T follicular helper cell (primary cell): ENCODE results near the gene KRT39.
"Not testable (repeated sequence)": the region's sequence is repeated elsewhere in the genome, so short reads cannot be mapped to it uniquely, and the experiment has no call there.

Experiments
- DNase-seq: peaks from one replicate; pipeline ENCODE4 v3.0.0-alpha.2; 2020; ENCODE audit warnings: low read depth
- total RNA-seq, 2 experiments: gene quantifications; one replicate each; lab custom pipeline; 2026; lab: John Stamatoyannopoulos, UW

The KRT39 gene
- total RNA-seq = 0 reads per million in 2 experiments

DNA sequence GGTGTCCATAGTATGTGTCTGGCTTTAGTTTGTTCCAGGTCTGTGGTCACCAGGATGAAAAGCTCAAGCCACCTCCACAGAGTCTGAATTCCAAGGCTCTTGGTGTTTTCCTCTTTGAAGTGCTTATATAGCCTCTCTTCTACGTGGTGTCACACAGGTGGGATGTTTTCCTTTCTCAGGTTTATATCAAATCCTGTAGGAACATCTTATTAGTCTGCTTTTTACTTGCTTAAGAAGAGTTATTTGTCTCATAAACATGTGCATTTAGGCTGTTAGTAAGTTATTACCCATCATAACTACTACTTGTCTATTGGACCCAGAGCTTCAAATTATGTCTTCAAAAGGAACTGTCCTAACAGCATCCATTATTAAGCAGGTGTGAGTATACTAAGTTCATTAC lies at the start of gene KRT39:
Gene KRT39, minus strand, starts transcription at position 101 of the 400 bp plus-strand sequence. Its CDS starts 92 bp downstream, at position 9.
- DNase-seq = no peak

DNA sequence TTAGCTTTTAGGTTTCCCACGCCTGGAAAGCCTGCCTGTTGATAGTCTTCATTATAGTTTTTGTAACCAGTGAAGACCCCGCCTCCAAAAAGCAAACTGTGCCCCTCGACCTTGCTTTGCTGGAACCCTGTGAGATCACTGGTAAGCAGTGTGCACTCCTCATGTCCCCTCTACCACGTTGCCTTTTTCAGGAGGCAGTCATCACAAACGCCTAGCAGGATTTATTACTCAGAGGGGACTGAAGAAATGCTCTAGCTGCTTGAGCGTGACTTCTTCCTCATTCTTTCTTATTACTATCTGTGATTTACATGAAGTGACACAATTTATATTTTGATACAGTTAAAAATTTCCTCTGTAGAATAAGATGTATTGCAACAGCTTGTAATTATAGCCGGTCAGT lies 48.7 kb upstream of the KRT39 start:
- DNase-seq = no peak

- no peak for DNase-seq
Observed at GRCh38 chr17:41013606-41014005, 46.9 kb upstream of the KRT39 start.

GRCh38 chr17:41013181-41013580 lies 46.4 kb upstream of the KRT39 start:
- DNase-seq = no peak

DNA sequence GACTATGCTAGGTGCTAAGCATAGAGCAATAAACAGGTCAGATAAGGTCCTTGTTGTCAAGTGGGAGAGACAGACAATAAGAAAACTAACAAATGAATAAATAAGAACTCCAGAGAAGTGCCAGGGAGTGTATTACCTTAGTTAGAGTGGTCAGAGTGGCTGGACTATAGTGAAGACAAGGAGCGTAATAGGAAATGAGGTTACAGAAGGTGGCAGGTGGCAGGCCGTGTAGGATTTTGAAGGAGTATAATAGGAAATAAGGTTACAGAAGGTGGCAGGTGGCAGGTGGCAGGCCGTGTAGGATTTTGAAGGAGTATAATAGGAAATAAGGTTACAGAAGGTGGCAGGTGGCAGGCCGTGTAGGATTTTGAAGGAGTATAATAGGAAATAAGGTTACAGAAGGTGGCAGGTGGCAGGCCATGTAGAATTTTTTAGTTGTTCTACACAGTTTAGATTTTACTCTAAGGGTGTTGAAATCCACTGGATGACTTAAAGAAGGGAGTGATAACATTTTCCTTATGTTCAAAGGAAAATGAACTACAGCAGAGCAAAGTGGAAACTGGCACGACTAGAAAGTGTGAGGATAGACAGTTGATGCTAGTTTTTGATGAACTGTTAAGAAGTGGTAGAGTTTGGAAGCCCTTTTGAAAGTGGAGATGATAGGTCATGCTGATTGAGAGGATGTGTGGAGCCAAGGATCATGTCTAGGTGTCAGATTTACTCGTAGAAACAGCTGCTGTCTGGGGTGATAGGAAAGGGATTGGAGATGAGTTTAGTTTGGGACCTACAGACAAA lies 45.8 kb upstream of the KRT39 start:
- DNase-seq = no peak

GRCh38 chr17:41010441-41010840 lies 43.7 kb upstream of the KRT39 start:
- DNase-seq = no peak

- no peak for DNase-seq
Observed at GRCh38 chr17:41009936-41010335, 43.2 kb upstream of the KRT39 start.

- DNase-seq = no peak
Observed at GRCh38 chr17:41009301-41009760, 42.6 kb upstream of the KRT39 start.

DNA sequence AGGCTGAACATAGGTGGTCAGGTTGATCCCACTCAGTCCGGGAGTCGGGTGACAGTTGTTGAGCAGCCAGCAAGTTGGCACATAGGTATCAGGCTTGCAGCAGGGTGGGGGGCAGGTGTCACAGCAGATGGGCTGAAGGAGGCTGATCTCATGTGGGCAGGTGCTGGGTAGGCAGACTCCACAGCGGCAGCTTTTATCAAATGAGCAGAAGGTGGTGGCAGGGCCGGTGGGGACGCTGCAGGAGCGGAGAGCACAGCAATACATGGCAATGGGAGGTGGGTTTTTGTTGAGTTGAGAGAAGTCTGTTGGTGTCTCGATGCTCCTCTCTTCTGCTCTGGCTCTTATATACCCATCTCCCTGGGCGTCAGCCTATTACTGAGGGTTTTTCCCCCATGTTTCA lies 42.1 kb upstream of the KRT39 start, which contains the start of gene KRTAP3-1:
Gene KRTAP3-1, minus strand, starts transcription at position 318 of the 400 bp plus-strand sequence. Its CDS starts 54 bp downstream, at position 264.
- DNase-seq = no peak

GRCh38 chr17:41004397-41004796 lies 37.6 kb upstream of the KRT39 start:
- no peak for DNase-seq

- no peak for DNase-seq
Observed at GRCh38 chr17:41003926-41004325, 37.2 kb upstream of the KRT39 start.

GRCh38 chr17:41002814-41003213 lies 36.1 kb upstream of the KRT39 start:
- no peak for DNase-seq

DNA sequence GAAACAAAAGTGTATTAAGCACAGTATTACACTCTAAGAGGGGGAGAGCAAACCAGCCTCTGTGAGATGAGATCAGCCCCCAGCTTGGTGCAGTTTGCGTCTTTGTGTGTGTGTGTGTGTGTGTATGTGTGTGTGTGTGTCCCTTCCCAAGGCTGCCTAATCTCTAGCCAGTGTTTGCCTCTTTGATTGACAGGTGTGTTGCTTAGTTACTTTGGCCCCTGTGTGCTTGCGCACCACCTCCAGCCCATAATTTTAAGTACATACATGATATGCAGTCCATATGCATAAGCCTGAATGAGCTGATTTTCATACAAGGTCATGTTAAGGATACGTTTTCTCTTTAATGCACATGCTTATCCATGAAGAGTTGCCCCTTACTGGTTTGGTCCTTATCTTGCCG lies 35.0 kb upstream of the KRT39 start:
- no peak for DNase-seq

DNA sequence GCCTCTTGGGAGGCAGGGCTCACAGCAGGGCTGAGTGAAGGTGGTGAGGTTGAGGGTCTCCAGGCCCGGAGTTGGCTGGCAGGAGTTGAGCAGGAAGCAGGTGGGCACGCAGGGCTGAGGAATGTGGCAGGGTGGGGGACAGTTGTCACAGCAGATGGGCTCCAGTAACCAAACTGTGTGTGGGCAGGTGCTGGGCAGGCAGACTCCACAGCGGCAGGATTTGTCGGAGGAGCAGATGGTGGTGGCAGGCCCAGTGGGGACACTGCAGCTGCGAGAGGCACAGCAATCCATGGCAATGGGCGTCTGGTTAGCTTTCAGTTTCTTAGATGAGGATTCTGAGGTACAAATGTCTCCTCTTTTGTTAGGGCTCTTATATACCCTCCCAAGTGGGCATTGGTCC lies 32.8 kb upstream of the KRT39 start, which contains the start of gene KRTAP3-2:
Gene KRTAP3-2, minus strand, starts transcription at position 344 of the 400 bp plus-strand sequence. Its CDS starts 53 bp downstream, at position 291.
- not testable (repeated sequence) for DNase-seq

GRCh38 chr17:40997361-40997760 lies 30.6 kb upstream of the KRT39 start:
- no peak for DNase-seq

DNA sequence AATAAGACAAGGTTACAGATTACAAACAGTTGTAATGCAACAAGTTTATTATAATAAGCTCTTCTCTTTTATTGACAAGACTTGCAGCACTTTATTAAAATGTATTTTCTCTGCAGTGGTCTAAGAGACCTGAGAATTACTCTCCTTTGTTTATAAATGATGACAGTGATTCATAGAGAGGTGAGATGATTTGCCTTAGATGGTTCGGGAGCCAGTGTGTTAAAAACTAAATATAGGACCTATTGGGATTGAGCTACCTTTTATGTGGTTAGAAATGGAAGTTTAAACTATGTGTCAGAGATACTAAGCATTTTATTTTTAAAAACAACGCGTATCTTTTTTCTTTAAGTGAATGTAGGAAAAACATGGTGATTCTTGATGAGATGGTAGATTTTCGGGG lies 30.1 kb upstream of the KRT39 start:
- DNase-seq = no peak

DNA sequence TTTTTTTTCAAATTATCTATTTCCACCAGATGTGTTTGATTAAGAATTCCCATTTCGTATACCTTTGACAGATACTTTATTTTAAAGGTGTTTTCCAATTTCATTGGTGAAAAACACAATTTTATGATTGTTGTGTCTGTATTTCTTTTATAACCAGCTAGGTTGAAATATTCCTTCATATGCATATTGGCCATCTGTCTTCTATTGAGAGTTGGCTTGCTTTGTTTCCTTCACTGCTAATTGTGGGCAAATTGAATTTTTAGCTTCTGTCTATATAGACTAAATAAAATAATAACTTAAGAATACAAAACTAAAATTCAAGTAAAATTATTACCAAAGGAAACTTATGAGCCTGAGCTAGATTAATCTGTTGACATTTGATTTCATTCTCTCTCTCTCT lies 28.4 kb upstream of the KRT39 start:
- DNase-seq = no peak

- no peak for DNase-seq
Observed at GRCh38 chr17:40993839-40994238, 27.1 kb upstream of the KRT39 start, which contains the start of gene KRTAP3-3. TSS of gene KRTAP3-3 (minus strand) at chr17:40994164. CDS start at chr17:40994097, 67 bp downstream.

DNA sequence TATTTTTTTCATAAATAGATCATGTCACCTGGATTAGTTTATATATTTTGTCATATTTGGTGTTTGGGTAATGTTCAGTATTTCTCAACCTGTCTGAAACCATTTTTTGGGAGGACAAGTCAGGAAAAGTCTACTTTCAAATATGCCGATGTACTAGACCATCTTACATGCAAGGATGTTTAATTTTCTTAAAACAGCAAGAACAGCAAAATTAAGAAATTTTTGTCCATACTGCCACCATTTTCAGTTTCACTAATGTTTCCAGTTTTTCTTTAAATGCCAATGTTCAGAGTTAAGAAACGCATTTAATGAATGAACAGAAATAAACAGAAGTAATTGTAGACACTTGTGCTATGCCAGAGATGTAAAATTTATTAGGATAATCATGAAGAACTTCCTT lies 26.3 kb upstream of the KRT39 start:
- DNase-seq = no peak

DNA sequence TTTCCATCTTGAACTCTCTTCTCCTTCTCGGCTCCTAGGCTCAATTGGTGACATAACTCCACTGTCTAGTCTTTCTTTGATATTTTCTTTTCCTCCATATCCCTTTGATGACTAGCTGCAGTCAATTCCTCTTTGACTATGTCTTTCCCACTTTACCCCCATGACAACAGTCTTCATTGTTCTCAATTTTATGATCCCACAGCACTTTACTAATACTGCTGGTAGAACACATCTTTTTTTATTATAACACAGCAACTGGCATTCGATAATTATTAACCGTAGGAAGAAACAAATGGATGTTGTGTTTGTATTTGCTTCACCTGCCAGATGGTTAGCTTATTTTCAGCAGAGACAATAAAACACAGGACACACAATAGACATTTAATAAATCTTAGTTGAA lies 25.9 kb upstream of the KRT39 start:
- DNase-seq = no peak

GRCh38 chr17:40986920-40987319 lies 20.2 kb upstream of the KRT39 start:
- no peak for DNase-seq

DNA sequence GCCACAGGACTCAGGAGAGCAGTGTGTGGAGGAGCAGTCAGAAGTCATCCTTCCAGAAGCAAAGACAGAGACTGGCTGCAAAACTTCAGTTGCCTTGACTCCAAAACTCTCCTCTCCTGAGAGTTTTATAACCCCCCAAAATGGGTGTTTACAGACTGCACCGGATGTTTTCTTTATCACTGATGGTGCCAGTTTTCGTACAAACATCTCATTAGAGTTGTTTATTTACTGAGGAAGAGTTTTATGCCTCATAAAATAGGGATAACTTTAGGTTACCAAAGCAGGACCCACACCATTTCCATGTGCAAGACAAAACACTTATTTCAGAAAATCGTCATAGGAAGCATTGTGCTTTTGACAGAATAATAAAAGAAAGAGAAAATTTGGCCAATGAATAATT lies 17.5 kb upstream of the KRT39 start, which contains the start of gene KRT40:
Gene KRT40, minus strand, starts transcription at position 101 of the 400 bp plus-strand sequence. Its CDS starts 53 bp downstream, at position 48.
- no peak for DNase-seq

DNA sequence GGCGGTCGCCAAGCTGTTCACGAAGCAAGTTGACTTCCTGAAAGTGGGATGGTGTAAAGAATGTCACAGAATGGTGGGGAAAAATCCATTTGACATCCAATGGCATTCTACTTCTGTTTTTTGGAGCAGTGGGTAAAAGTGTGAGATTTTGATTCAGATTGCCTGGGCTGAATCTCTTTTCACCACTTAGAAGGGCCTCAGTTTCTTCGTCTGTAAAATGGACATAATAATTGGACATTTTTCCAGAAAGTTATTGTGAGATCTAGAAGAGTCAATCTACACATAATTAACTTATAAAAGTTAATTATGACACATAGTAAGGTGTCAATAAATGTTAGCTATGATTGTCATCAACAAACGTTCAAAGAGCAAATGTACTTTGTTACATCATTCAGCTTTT lies 14.4 kb upstream of the KRT39 start:
- no peak for DNase-seq
